ENCODE results near the gene IAH1.

DNA sequence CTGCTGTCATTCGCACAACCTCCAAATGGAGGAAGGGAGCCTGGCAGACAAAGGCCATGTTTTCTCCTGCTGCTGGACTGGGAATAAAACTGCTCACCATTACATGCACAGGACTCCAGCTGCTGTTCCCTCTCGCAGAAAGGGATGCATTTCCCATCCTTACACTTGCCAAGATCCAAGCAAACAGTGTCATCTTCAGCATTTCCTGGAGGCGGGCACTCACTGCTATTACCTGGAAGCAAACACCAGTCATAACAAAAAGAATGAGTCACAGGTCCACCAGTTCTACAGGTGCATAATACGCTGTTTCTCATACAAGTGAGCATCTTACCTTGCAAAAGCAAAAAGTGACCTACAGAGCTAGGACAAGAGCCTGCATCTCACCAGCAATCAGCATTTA, 22.7 kb downstream of the IAH1 start:
- no peak for TF ChIP-seq EZH2 (IDR thresholded peaks at IDR 0.05; ENCODE audit: low read length)
- TF ChIP-seq, protein P1, sequence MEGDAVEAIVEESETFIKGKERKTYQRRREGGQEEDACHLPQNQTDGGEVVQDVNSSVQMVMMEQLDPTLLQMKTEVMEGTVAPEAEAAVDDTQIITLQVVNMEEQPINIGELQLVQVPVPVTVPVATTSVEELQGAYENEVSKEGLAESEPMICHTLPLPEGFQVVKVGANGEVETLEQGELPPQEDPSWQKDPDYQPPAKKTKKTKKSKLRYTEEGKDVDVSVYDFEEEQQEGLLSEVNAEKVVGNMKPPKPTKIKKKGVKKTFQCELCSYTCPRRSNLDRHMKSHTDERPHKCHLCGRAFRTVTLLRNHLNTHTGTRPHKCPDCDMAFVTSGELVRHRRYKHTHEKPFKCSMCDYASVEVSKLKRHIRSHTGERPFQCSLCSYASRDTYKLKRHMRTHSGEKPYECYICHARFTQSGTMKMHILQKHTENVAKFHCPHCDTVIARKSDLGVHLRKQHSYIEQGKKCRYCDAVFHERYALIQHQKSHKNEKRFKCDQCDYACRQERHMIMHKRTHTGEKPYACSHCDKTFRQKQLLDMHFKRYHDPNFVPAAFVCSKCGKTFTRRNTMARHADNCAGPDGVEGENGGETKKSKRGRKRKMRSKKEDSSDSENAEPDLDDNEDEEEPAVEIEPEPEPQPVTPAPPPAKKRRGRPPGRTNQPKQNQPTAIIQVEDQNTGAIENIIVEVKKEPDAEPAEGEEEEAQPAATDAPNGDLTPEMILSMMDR (optimal IDR thresholded peaks at IDR 0.05 in 1 of 3, IDR thresholded peaks at IDR 0.05 in 1 of 3, conservative IDR thresholded peaks at IDR 0.05 in 1 of 3; ENCODE audit: extremely low read depth in 1 of 3, insufficient read depth in 2 of 3, low read length in 3 of 3) = no peak
